BJ (cell line): ENCODE measurements around the gene PEA15. TPM values are rescaled to one million over a fixed set of nuclear protein-coding genes. Genes with fewer than 3 reads are reported as not detected.
A peak's percentile ranks its signal among the peaks of the same experiment; 100 is the strongest.

Experiments used
- CTCF ChIA-PET: fragments of 350-600 bp; formaldehyde crosslinking; extraction: SDS; loops from one replicate; lab custom pipeline; 2021; ENCODE audit warnings: antibody characterized with exemption, inconsistent platforms; lab: Yijun Ruan, JAX
- POLR2A ChIA-PET: fragments of 300-600 bp; sonication (Branson Sonifier 250); formaldehyde crosslinking; extraction: SDS; loops from one replicate; lab custom pipeline; 2021; ENCODE audit warnings: antibody characterized with exemption; lab: Charles Lee
- DNase-seq: peaks from one replicate; pipeline ENCODE4 v3.0.0-alpha.2; 2011; ENCODE audit warnings: low read depth
- H3K27me3 ChIP-seq: 2 replicates; pipeline ENCODE4 v1.6.0; 2011; ENCODE audit warnings: low read length; ENCODE audit not compliant: control insufficient read depth, insufficient read depth
- H3K36me3 ChIP-seq: 2 replicates; pipeline ENCODE4 v1.5.1; 2011; ENCODE audit warnings: low read length; ENCODE audit not compliant: control insufficient read depth, insufficient read depth
- H3K4me3 ChIP-seq: 2 replicates; pipeline ENCODE4 v1.5.1; 2011; ENCODE audit warnings: low read depth, mild to moderate bottlenecking, control low read depth, low read length
- CTCF ChIP-seq: IDR thresholded peaks from 2 replicates; pipeline ENCODE4 v1.5.1; 2011; ENCODE audit warnings: low read depth, mild to moderate bottlenecking, control low read depth, inconsistent platforms, low read length, moderate library complexity; ENCODE audit not compliant: insufficient read depth
- polyA minus RNA-seq: library from RNA; depleted of rRNA, polyadenylated mRNA; stranded (reverse); fragments of >200 nt; gene quantifications from 2 replicates; pipeline ENCODE4 v1.2.3, GENCODE V29; 2011; rRNA and poly(A)+ RNA removed
- polyA plus RNA-seq: library from polyadenylated mRNA; depleted of rRNA; stranded (reverse); fragments of >200 nt; gene quantifications from 2 replicates; pipeline ENCODE4 v1.2.3, GENCODE V29; 2011; rRNA removed

Gene PEA15
- polyA plus RNA-seq (937 and 1,035 TPM in 2 replicates), polyA minus RNA-seq (294 and 394 TPM in 2 replicates)

GRCh38 chr1:160205242-160206035, at the start of gene PEA15:
Gene PEA15 (plus strand): TSS chr1:160205384. CDS start chr1:160211545, 6,161 bp downstream.
- Histone ChIP-seq H3K36me3 (peaks cover 14% of the 10 kb centered on the region), H3K27me3 (no peaks in the 10 kb centered on the region), H3K4me3 (peak within 1 kb of the TSS; percentile 97)
- ChIA-PET POLR2A (no interaction called here), CTCF (interaction anchor here (0.6 to 4.7 kb wide), 11 partner anchors 10 to 1733 kb away, joined by 3 to 45 read pairs (median 6); partner anchors contain the start of gene CASQ1)
- no peak for TF ChIP-seq CTCF
- no peak for DNase-seq

- POLR2A ChIA-PET: no interaction called here
- no peaks in the 10 kb centered on the region for H3K27me3 ChIP-seq
- no peaks in the 10 kb centered on the region for H3K36me3 ChIP-seq
- no peak for DNase-seq
- H3K4me3 ChIP-seq: no peak overlapping the region
- CTCF ChIA-PET: interaction anchor here (1.0 to 1.5 kb wide), 4 partner anchors 37 to 136 kb away, joined by 3 to 6 read pairs (median 4); no protein-coding TSS in a partner anchor
- no peak for TF ChIP-seq CTCF
These were observed 48.8 kb upstream of the PEA15 start for GRCh38 chr1:160156361-160156760.

- POLR2A ChIA-PET: interaction anchor here (0.7 kb wide), 1 partner anchor 112 kb away, joined by 3 read pairs; no protein-coding TSS in a partner anchor
- DNase-seq: no peak
- no peak for TF ChIP-seq CTCF
- no peak overlapping the region for H3K4me3 ChIP-seq
- CTCF ChIA-PET: interaction anchor here (1.4 to 1.5 kb wide), 3 partner anchors 36 to 135 kb away, joined by 3 to 6 read pairs (median 3); no protein-coding TSS in a partner anchor
- no peaks in the 10 kb centered on the region for H3K36me3 ChIP-seq
- H3K27me3 ChIP-seq: no peaks in the 10 kb centered on the region; the same call in 1 of the 2 replicates
These were observed 48.0 kb upstream of the PEA15 start for GRCh38 chr1:160157174-160157573.

GRCh38 chr1:160158031-160158430, 47.2 kb upstream of the PEA15 start:
- POLR2A ChIA-PET: no interaction called here
- no peaks in the 10 kb centered on the region; the same call in 1 of the 2 replicates for H3K27me3 ChIP-seq
- no peak for DNase-seq
- TF ChIP-seq CTCF: no peak
- H3K36me3 ChIP-seq: no peaks in the 10 kb centered on the region
- no peak overlapping the region for H3K4me3 ChIP-seq
- CTCF ChIA-PET: interaction anchor here (0.8 to 1.5 kb wide), 3 partner anchors 35 to 57 kb away, joined by 3 read pairs; no protein-coding TSS in a partner anchor

- H3K27me3 ChIP-seq: no peaks in the 10 kb centered on the region; the same call in 1 of the 2 replicates
- H3K4me3 ChIP-seq: no peak overlapping the region
- DNase-seq: no peak
- no peak for TF ChIP-seq CTCF
- H3K36me3 ChIP-seq: no peaks in the 10 kb centered on the region
- POLR2A ChIA-PET: no interaction called here
- CTCF ChIA-PET: interaction anchor here (0.8 kb wide), 2 partner anchors 55 to 58 kb away, joined by 3 read pairs; no protein-coding TSS in a partner anchor
These were observed 46.6 kb upstream of the PEA15 start for GRCh38 chr1:160158534-160158933.
